HG02943 (cell line): ENCODE results near the gene CMIP.
"Not testable (repeated sequence)": the region's sequence is repeated elsewhere in the genome, so short reads cannot be mapped to it uniquely, and the experiment has no call there.

Source experiments
- ATAC-seq: cut with Tn5 transposase; IDR thresholded peaks from one replicate; pipeline ENCODE4 v1.9.1; 2021; ENCODE audit warnings: mild to moderate bottlenecking, low read depth, moderate library complexity; ENCODE audit not compliant: unreplicated experiment

The CMIP gene

DNA sequence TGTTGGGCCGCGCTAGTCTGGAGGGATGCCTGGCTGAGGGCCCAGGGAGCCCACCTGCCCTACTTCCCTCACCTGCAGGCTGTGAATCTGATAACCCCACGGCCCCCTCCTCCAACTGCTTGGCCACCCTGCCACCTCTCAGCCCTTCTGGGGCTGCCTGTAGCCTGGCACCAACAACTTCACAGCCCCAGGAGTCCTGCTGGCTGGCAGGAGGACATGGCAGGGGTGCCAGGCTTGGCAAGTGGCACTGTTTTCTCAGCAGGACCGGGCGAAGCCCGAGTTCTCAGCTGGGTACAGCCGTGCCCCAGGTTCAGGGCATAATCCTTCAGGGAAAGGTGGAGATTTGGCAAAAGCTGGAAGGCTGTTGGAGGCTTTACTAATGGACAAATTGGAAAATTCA, 129.6 kb downstream of the CMIP start:
- no peak for ATAC-seq

DNA sequence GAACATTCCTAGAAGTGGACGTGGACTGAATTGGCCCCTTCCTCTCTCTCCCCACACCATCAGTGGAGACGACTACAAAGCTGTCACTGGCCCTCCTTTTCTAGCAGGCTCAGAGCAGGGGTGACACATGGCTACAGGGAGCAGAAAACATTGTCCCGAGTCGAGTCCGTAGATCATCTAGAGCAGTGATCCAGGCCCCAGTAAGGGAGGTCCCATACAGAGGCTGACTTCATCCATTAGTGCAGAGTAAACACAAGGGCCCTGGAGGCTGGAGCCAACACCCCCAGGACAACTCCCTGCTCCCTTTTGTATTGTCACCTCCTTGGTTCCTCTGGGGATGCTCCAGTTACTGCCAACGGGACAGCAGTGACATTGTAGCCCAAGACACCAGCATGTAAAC, 130.7 kb downstream of the CMIP start:
- no peak for ATAC-seq

DNA sequence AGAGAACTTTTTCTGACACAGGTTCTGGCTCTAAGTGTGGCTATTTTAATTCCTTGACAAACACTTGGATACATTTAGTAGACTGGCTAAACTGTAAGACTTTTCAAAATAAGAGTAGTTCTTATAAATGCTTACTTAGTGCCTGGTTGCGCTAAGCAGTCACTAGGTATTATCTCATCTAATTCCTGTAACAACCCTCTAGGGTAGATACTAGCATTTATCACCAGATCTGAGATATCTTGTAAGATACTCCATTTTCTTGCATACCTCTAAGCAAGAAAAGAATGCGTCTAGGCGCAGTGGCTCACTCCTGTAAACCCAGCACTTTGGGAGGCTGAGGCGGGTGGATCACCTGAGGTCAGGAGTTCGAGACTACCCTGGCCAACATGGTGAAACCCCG, 131.2 kb downstream of the CMIP start:
- no peak for ATAC-seq

DNA sequence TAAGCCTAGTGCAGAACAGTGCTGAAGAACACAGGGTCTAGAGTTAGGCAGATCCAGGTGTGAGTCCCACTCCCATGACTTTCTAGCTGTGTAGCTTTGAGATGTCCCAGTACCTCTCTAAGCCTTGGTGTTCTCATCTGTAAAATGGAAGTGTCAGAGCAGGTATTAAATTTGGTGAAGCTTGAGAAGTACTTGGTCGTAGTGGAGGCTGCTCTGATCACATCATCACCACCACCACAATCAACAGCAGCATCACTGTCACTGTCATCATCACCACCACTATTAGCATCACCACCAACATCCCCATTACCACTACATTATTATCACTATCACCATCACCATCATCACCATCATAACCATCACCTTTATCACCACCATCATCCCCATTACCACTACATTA, 132.1 kb downstream of the CMIP start:
- ATAC-seq = no peak

DNA sequence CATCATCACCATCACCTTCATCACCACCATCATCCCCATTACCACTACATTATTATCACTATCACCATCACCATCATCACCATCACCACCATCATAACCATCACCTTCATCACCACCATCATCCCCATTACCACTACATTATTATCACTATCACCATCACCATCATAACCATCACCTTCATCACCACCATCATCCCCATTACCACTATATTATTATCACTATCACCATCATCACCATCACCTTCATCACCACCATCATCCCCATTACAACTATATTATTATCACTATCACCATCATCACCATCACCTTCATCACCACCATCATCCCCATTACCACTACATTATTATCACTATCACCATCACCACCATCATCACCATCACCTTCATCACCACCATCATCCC, 132.7 kb downstream of the CMIP start:
- not testable (repeated sequence) for ATAC-seq

DNA sequence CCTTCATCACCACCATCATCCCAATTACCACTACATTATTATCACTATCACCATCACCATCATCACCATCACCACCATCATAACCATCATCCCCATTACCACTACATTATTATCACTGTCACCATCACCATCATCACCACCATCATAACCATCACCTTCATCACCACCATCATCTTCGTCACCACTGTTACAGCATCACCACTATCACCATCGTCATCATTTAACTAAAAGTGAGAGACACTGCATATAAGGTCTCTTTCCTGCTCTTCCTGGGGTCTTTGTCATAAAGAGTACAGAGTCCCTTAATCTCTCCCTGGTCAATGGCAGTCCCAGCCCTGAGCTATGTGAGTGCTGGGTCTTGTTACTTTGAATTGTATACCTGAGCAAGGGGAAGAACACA, 133.5 kb downstream of the CMIP start:
- no peak for ATAC-seq

DNA sequence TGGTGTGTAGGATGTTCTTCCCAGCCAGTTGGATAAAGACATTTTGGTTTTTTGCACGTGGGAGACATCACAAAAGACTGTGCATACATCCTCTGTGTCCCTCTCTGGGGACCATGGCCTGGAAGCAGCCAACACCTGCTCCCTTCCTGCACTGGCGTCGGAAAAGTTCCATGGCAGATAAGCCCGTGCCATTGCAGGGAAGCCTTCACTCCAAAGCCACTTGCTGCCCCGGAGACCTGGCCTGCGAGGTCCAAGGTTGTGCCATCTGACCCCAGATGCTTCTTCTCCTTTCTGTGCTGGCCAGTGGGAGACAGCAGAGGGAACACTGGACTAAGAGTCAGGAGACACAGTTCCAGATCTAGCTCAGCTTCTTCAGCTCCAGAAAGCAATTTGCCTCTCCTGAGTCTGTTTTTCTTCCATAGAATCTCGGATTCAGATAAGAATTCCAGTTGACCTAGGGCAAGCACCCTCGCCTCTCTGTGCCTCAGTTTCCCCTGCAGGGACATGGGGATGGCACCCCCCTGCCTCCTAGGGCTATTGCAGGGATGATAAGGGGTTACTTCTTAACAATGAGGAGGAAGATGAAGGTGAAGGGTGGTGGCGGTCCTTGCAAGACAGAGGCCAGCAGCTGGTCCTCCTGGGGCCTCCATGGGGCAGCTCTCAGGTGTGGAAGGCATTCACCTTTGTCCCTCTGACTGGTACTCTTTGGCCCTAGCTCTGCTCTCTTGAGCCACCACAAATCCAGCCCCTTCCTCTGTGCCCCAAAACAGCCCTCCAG, 134.2 kb downstream of the CMIP start:
- ATAC-seq = no peak

DNA sequence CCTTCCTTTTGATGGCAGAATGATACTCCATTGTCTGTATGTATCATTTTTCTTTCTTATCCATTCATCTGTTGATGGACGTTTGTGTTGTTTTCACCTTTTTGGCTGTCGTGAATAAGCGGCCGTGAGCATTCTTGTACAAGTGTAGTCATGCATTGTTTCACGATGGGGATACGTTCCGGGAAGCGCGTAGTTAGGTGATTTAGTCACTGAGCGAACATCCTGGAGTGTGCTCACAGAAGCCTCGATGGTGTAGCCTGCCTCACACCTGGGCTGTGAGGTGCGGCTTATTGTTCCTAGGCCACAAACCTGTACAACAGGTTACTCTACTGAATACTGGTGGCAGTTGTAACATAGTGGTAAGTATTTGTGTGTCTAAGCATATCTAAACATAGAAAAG, 136.5 kb downstream of the CMIP start:
- ATAC-seq = no peak

DNA sequence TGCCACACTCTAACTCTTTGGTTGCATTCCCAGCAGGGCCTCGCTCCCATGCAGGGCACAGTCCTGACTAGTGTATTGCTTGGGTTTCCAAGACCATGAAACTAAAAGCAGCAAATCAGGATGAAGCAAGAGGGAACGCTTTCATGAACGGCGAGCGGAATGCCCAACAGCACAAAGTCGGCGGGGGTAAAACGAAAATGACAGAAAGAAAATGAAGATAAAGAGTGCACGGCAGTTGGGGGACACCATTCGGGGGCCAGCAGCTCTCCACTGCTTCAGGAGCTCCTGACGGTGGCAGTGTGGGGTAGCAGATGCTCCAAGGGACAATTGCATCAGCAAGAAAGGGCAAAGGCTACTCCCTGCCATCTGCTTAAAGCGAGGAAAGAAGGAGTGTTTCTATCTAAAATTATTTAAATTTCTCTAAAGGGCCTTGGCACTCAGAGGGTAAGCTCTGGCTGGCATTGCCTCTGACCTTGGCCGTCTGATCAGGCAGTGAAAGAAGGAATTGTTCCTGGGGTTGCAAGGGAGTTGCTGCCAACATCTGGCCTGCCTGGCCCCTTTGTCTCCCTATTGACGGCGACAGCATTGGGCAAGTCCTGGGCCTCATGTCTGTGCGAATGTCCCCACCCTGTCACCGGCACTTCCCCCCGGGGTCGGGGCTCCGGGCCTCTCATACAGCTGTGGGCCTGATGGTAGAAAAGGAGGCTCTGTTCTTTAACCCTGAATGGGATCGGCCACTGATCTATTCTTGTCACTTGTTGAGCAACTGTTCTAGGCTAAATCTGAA, 138.2 kb downstream of the CMIP start:
- ATAC-seq = no peak

DNA sequence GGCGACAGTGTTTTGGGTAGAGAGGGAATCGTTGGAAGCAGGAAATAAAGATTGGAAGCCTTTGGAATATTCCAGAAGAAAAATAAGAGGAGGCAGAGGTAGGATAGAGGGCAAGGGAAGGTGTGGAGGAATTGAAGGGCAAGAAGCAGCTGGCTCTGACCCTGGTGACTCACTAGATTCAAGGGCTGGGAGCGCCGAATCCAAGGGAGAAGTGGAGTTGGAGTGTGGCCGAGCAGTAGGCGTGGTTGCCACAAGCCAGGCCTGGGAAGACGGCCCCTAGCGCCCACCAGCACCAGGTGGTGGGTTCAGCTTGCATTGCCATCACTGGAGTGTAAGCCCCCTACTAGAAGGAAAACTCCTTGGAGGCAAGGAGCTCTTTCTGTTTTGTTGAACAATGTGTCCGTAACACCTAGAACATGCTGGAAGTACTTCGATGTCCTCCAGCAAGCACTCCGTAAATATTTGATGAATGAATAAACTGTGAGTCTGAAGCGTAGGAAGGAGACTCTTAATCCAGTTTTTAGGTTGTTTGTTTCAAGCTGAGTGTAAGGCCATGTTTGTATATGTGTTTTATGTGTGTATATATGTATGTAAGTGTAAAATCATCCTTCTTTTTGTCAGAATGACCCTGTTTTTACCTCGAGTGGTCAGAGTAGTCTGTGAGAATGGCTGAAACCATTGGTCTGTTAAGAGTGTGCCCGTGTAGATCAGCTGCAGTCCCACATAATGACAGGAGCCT, 139.5 kb downstream of the CMIP start:
- ATAC-seq = no peak

DNA sequence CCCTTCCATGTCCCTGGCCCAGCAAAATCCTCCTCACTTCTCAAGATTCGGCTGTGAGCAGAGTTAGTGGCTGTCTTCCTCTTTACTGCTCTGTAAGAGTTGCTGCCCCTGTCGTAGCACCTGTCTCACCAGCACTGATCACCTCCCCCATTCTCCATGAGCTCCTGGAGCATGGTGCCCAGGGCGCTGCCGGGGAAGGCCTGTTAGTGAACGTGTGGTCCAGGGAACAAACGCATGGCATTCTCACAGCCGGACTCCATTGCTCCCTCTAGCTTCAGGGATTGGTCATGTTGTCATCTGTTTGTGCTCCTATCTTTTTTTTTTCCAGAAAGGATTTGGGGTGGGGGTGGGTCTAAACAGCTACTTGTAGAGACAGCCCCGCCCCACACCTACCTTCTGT, 141.2 kb downstream of the CMIP start:
- no peak for ATAC-seq

DNA sequence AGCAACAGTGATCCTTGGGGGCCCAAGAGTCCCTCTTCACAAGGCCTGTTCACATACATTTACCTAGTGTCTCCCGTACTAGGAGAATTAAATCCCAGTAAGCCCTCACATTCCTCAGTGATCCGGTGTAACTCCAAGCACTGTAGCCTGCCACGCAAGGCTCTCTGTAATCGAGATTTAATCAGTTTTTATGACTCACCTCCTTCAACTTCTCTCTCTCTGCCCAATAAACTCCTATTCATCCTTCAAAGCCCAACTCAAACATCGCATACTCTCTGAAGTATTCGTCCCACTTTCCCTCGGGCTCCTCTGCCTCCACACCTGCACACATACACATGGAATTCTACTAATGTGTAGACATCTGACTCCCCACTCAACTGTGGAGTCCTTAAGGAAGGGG, 141.8 kb downstream of the CMIP start:
- ATAC-seq = no peak

DNA sequence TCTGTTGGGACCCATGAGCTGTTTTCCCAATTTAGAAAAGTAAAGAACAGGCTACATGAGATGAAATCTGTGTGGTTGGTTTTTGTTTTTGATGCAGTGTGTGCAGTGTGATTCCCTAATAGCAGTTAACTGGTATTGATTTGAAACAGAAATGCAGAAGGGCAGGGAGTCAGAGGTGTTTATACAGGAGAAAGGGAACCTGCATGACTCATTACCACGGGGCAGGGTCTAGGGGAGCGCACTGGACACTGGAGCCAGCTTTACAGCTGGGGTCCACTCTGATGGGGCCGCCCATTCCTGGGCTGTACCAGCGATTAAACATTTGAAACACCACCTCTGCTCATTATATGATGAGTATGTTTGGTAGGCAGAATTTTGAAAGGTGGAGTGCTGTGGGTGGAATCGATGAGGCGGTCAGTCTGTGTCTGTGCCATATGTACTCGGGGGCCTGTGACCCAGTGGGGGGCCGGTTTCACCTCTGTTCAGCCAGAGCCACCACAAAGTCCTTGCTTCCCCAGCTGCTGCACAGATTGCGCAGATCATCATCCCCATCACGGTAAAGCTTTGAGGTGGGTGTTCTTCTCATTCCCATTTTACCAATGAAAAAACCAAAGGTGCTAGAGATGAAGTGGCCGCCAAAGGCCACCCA, 142.5 kb downstream of the CMIP start:
- no peak for ATAC-seq

DNA sequence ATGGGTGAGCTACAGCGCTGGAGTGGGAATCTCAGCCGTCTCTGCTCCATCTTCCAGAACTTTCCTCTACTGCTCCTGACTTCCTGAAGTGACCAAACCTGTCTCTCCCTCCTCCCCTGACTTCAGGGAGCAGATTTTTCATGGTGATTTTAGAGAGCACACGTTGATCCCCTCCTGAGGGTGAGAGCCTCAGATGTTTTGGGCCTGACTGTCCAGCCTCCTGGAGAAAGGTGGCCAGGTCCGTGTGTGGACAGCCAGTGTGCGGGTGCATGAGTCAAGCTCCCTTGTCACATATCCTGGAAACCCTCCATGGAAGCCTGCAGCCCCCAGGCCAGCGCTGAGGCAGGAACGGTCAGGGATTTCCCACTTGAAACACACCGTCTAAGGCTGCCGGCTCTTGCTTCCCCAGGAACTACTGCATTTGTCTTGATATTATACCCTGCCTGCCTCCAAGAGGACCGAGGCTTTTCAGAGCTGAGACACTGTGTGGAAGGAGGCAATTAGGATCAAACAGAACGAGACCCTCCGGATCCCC, 143.1 kb downstream of the CMIP start:
- no peak for ATAC-seq

DNA sequence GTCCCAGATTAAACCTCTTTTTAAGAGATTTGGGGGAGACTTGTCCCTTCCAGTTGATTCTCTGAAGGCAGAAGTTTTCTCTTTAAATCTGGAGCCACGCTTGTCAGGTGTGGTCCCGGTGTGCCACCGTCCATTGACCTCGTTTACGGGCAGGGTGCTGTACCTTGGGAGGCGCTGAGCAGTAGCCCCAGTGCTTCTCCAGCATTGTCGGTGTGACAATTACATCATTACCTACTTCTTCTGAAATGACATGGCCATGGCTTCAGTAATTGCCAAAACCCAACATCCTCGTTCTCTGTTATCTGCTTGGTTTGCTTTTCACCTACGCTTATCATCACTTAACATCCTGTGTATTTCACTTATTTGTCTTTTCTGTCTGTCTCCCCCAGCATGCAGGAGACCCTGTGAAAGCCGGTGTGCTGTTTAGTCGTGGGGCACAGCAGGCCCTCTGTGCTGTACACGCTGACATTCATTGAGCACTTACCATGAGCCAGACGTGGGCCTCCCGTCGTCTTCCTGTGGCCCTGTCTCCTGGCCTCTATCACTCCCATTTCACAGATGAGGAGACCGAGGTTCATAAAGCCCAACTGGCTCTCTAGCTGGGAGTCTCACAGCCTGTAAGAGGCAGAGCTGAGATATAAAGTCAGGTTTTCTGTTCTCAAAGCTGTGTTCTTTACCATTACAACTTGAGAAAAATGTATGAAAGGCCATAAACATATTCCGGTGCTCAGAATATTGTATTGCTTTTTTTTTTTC, 143.9 kb downstream of the CMIP start:
- ATAC-seq = no peak

DNA sequence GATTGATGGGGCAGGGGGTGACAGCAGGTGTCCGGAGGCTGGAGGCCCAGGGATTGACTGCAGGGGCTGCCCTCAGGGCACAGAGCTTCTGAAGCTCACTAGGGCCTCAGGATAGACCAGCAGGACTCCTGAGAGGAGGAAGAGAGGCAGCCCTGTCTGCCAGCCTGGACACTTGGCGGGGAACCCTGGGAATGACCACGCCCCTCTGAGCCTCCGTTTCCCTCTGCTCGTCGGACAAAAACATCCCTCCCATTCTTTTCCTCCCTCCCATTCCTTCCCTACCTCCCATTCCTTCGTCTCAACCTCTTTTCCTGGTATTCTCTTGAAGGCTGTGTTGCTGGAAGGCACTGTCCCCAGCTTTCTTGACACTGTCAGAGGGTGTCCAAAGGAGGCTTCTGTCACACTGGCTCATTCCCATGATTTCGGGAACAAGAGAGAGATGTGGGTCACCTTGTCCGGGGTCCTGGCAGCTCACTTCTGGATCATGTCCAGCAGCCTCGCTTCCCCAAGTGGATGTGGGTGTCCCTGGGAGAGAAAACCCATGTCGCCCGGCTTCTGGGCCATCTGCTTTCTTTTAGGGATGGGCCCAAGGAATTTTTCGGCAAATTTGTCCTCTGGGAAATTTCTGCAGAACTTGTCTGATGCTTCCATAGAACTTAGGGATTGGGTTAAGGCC, 145.5 kb downstream of the CMIP start:
- ATAC-seq = no peak

DNA sequence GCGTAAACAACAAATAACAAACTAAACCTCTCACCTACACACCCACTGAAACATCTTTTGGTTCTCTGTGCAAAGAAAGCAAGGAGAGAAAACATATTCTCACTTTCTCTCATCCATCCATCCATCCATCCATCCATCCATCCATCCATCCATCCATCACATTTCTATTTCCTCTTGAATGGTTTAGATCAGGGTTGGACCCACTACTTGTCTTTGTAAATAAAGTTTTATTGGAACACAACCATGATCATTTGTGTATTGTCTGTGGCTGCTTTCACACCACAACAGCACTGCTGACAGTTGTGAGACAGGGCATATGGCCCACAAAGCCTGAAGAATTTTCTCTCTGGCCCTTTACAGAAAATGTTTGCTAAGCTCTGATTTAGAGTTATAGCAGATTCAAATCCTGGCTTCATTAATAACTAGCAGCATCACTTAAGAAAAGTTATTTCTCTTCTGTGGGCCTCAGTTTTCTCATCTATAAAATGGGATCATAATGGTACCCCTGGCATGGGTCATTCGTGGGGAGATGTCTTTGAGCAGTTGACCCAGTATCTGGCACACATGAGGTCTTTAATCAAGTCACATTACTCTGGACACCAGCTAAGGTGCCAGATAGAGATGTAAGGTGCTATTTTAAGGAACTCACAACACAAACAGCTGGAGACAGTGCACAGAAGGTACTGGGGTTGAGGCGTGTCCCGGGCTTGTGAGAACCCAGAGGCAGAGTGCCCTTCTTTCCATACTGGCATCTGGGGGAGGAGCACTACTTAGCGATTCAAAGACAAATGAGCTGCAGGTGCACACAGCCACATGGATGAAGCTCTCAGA, 146.3 kb downstream of the CMIP start:
- no peak for ATAC-seq

DNA sequence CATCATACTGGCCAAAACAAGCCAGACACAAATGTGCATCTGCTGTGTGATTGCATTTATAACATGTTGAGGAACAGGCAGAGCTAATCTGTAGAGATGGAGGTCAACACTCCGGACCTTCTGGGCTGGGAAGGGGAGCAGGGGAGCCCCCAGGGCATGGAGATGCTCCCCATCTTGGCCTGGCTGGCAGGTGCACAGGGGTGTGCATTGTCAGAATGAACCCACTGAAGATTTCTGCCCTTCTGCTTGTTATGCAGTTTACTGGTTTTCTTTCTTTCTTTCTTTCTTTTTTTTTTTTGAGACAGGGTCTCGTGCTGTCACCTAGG, 146.9 kb downstream of the CMIP start:
- no peak for ATAC-seq
